GM21423 (cell line): Measurements from ENCODE around the gene GRAMD1A.

ENCODE experiments used
- ATAC-seq: cut with Tn5 transposase; IDR thresholded peaks from one replicate; pipeline ENCODE4 v1.9.1; 2021; ENCODE audit warnings: mild to moderate bottlenecking, moderate library complexity; ENCODE audit not compliant: unreplicated experiment

The GRAMD1A gene

DNA sequence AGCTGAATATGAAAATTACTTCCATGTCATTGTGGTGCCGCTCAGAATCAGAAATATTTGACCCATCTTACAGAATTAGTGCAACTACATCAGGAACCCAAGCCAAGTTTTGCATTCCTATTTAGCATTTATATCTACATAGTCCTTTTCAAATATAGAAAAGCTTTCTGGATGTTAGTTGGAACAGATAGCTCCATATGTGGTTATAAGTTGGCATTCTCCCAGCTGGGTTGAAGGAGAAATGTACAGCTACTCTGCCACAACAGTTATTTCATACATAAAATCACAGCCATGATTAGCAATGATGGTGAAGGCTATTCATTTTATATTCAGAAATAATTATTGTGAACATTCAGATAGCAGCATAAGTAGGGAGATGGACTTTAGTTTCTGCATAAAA, 69.6 kb downstream of the GRAMD1A start:
- no peak for ATAC-seq

DNA sequence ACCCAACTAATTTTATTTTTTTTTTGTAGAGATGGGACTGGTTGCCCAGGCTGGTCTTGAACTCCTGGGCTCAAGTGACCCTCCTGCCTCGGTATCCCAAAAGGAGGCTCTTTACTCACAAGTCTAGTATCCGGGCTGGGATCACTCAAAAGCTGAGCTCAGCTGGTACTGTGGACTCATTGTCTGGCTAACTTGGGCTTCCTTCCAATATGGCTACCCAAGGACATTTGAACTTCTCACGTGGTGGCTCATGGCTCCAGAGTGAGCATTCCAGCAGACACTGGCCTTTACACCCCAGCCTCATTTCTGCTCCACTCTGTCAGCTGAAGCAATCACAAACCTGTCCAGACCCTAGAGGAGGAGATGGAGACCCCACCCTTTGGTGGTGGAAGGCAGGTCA, 70.3 kb downstream of the GRAMD1A start:
- ATAC-seq = no peak

DNA sequence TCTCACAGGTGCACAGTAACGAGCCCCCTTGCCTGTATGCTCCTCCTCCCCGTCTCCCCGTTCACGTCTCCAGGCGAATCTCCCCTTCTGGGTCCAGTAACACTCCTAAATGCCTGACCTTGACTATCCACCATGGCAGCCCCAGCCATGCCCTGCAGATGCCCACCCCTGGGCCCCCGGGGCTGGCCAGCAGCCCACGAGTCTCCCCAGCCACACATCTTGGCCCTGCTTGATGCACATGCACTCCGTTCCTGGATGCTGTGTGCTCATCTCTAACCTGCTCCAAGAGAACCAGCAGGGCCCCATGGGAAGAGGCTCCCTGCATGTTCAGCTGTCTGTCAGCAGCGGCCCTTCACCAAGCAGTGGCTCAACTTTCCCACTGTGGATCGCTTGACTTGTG, 73.4 kb downstream of the GRAMD1A start:
- ATAC-seq = no peak

DNA sequence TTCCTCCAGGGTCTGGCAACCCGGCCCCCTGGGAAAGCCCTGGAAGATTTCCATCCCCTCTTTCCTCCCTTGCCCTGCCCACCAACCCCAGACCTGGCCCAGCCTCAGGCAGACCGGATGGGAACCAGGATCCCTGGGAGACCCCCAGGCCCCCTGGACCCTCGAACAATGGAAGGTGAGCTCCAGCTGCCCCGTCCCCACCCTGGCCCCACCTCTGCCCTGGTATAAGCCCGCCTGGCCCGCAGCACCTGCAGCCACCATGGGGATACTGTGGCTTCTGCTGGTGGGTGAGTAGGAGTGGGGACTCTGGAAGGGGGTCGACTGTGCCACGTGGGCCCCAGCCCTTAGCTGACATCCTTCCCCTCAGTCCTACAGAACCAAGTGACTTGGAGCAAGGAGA, 73.8 kb downstream of the GRAMD1A start:
- no peak for ATAC-seq

DNA sequence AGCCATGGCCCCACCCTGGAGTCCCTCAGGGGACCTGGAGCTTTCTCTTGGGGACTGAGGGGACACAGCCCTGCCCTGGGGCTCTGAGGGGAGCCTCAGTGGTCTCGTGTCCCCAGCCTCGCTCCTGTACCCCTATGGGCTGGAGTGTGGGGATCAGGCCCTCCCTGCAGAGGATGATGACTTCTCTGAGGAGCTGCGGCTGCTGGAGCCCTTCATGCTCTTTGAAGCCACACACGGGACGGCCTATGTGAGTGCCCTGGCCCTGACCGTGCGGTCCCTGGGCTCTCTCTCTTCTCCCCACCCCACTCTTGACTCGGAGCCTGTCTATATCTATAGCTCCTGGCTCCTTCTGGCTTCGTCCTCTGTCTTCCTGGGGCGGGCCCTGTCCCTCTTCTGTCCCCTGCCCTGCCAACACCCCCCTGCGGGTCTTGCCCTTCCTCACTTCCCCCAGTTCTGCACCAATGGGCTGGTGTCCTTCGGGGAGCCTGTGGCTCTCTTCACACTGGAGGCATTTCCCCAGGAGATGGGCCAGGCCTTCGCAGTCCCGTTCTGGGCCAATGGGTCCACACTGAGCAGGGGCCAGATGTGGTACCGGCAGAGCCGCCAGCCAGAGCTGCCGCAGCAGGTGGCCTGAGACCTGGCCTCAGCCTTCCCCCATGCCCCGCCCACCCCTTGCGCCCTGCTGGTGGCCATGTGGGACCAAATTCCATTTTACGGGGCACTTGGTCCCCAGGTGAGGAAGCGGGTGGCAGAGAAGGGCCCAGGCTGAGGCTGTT, 74.5 kb downstream of the GRAMD1A start:
- ATAC-seq = no peak

DNA sequence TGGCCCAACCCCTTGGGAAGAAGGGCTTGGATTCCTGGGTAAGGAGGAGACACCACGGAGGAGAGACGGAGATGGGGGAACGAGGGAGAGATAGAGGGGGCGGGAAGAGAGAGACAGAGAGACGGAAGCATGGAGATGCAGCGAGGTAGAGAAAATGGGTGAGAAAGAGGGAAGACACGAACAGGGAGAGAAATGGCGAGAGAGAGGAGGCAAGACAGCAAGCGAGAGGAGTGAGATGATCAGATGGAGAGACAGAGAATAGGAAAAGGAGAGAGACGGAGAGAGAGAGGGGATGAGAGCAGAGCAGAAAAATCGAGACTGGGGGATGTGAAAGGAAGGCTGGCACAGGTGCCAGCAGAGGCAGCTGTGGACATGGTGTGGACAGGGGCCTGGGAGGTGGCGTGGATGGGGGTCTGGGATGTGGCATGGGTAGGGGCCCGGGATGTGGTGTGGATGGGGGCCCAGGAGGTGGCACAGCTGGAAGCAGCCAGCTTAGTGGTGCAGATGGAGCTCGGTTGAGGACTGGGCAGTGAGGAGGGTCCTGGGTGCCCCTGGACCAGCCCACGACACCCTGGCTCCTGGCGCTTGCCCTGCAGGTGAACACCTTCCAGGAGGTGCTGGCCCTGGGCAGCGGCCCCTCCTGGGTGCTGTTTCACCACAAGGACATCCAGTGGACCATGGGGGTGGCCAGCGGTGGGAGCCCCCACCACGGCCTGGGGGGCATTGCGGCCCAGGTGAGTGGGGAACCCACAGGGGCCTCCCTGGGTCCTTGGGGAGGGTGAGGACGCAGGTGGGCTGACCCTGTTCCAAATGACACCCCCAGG, 75.3 kb downstream of the GRAMD1A start:
- no peak for ATAC-seq

DNA sequence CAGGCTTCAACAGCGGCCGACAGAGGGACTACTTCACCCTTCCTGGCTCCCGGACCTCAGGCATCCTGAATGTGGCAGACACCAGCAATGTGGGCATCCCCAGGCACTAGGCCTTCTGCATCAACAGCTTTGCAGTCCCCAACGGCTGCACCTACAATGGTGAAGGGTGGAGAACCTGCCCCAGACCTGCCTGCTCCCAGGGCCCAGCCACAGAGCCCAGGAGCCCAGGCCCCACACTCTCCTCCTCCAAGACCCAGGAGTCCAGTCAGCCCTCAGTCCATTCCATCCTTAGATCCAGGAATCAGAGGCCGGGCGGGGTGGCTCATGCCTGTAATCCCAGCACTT, 75.9 kb downstream of the GRAMD1A start:
- ATAC-seq = no peak
